ENCODE results near the gene FAM3A. TPM values are rescaled to one million over a fixed set of nuclear protein-coding genes. Genes with fewer than 3 reads are reported as not detected.

The FAM3A gene
- total and polyA plus RNA-seq, 10 of the 15 experiments (the other 5 are each of a cell fraction or from before 2014, with no cell fraction given), result 0.29 to 21.1 (median 11.4) TPM

GRCh38 chrX:154542723-154543424, 26.8 kb upstream of the FAM3A start (continued):
- TF ChIP-seq, protein P1, sequence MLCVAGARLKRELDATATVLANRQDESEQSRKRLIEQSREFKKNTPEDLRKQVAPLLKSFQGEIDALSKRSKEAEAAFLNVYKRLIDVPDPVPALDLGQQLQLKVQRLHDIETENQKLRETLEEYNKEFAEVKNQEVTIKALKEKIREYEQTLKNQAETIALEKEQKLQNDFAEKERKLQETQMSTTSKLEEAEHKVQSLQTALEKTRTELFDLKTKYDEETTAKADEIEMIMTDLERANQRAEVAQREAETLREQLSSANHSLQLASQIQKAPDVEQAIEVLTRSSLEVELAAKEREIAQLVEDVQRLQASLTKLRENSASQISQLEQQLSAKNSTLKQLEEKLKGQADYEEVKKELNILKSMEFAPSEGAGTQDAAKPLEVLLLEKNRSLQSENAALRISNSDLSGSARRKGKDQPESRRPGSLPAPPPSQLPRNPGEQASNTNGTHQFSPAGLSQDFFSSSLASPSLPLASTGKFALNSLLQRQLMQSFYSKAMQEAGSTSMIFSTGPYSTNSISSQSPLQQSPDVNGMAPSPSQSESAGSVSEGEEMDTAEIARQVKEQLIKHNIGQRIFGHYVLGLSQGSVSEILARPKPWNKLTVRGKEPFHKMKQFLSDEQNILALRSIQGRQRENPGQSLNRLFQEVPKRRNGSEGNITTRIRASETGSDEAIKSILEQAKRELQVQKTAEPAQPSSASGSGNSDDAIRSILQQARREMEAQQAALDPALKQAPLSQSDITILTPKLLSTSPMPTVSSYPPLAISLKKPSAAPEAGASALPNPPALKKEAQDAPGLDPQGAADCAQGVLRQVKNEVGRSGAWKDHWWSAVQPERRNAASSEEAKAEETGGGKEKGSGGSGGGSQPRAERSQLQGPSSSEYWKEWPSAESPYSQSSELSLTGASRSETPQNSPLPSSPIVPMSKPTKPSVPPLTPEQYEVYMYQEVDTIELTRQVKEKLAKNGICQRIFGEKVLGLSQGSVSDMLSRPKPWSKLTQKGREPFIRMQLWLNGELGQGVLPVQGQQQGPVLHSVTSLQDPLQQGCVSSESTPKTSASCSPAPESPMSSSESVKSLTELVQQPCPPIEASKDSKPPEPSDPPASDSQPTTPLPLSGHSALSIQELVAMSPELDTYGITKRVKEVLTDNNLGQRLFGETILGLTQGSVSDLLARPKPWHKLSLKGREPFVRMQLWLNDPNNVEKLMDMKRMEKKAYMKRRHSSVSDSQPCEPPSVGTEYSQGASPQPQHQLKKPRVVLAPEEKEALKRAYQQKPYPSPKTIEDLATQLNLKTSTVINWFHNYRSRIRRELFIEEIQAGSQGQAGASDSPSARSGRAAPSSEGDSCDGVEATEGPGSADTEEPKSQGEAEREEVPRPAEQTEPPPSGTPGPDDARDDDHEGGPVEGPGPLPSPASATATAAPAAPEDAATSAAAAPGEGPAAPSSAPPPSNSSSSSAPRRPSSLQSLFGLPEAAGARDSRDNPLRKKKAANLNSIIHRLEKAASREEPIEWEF (IDR thresholded peaks at IDR 0.05; ENCODE audit: insufficient replicate concordance, low read depth, low read length), result no peak
- TF ChIP-seq NFYA (IDR thresholded peaks at IDR 0.05; ENCODE audit: borderline replicate concordance, low read depth, low read length) (no peak), HDAC6 (IDR thresholded peaks at IDR 0.05; ENCODE audit: unreplicated experiment) (no peak), RELB (IDR thresholded peaks at IDR 0.05; ENCODE audit: low read depth) (no peak), CREM (IDR thresholded peaks at IDR 0.05; ENCODE audit: low read depth) (no peak), KAT2A (conservative IDR thresholded peaks at IDR 0.05; ENCODE audit: control insufficient read depth, low read depth, low read length) (no peak), IKZF1 (conservative IDR thresholded peaks at IDR 0.05) (no peak), RAD51 (IDR thresholded peaks at IDR 0.05) (no peak), SPI1 (IDR thresholded peaks at IDR 0.05; ENCODE audit: borderline replicate concordance, insufficient read depth, low read depth, low read length) (peak; percentile 37; the same call in 1 of the 2 replicates), BCL11A (IDR thresholded peaks at IDR 0.05; ENCODE audit: low read depth, low read length) (no peak)
- TF ChIP-seq, protein P2, sequence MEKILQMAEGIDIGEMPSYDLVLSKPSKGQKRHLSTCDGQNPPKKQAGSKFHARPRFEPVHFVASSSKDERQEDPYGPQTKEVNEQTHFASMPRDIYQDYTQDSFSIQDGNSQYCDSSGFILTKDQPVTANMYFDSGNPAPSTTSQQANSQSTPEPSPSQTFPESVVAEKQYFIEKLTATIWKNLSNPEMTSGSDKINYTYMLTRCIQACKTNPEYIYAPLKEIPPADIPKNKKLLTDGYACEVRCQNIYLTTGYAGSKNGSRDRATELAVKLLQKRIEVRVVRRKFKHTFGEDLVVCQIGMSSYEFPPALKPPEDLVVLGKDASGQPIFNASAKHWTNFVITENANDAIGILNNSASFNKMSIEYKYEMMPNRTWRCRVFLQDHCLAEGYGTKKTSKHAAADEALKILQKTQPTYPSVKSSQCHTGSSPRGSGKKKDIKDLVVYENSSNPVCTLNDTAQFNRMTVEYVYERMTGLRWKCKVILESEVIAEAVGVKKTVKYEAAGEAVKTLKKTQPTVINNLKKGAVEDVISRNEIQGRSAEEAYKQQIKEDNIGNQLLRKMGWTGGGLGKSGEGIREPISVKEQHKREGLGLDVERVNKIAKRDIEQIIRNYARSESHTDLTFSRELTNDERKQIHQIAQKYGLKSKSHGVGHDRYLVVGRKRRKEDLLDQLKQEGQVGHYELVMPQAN (conservative IDR thresholded peaks at IDR 0.05), result no peak
- TF ChIP-seq, protein P3, sequence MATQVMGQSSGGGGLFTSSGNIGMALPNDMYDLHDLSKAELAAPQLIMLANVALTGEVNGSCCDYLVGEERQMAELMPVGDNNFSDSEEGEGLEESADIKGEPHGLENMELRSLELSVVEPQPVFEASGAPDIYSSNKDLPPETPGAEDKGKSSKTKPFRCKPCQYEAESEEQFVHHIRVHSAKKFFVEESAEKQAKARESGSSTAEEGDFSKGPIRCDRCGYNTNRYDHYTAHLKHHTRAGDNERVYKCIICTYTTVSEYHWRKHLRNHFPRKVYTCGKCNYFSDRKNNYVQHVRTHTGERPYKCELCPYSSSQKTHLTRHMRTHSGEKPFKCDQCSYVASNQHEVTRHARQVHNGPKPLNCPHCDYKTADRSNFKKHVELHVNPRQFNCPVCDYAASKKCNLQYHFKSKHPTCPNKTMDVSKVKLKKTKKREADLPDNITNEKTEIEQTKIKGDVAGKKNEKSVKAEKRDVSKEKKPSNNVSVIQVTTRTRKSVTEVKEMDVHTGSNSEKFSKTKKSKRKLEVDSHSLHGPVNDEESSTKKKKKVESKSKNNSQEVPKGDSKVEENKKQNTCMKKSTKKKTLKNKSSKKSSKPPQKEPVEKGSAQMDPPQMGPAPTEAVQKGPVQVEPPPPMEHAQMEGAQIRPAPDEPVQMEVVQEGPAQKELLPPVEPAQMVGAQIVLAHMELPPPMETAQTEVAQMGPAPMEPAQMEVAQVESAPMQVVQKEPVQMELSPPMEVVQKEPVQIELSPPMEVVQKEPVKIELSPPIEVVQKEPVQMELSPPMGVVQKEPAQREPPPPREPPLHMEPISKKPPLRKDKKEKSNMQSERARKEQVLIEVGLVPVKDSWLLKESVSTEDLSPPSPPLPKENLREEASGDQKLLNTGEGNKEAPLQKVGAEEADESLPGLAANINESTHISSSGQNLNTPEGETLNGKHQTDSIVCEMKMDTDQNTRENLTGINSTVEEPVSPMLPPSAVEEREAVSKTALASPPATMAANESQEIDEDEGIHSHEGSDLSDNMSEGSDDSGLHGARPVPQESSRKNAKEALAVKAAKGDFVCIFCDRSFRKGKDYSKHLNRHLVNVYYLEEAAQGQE (IDR thresholded peaks at IDR 0.05; ENCODE audit: low read depth, low read length), result no peak
